GM21423 (cell line): Measurements from ENCODE around the gene YIPF6.
"Not testable (repeated sequence)": the region's sequence is repeated elsewhere in the genome, so short reads cannot be mapped to it uniquely, and the experiment has no call there.

Experiments used
- ATAC-seq: cut with Tn5 transposase; IDR thresholded peaks from one replicate; pipeline ENCODE4 v1.9.1; 2021; ENCODE audit warnings: mild to moderate bottlenecking, moderate library complexity; ENCODE audit not compliant: unreplicated experiment

YIPF6 gene

GRCh38 chrX:68503836-68504636 is 5.2 kb downstream of the YIPF6 start:
- ATAC-seq: peak; percentile 57

- ATAC-seq: no peak
Observed at GRCh38 chrX:68506649-68507048, 7.8 kb downstream of the YIPF6 start.

GRCh38 chrX:68508799-68509198 is 9.9 kb downstream of the YIPF6 start:
- no peak for ATAC-seq

GRCh38 chrX:68511255-68511654 is 12.4 kb downstream of the YIPF6 start:
- ATAC-seq: no peak

GRCh38 chrX:68524680-68525079 is 25.8 kb downstream of the YIPF6 start:
- ATAC-seq: not testable (repeated sequence)

GRCh38 chrX:68532831-68533533 is 34.1 kb downstream of the YIPF6 start:
- no peak for ATAC-seq

GRCh38 chrX:68533656-68534055 is 34.8 kb downstream of the YIPF6 start:
- no peak for ATAC-seq

- no peak for ATAC-seq
Observed at GRCh38 chrX:68534691-68535090, 35.8 kb downstream of the YIPF6 start.

- ATAC-seq: no peak
Observed at GRCh38 chrX:68536429-68536828, 37.6 kb downstream of the YIPF6 start.

- ATAC-seq: no peak
Observed at GRCh38 chrX:68536884-68537283, 38.0 kb downstream of the YIPF6 start.

GRCh38 chrX:68550193-68550592 is 51.3 kb downstream of the YIPF6 start:
- no peak for ATAC-seq

- no peak for ATAC-seq
Observed at GRCh38 chrX:68556036-68556435, 57.2 kb downstream of the YIPF6 start.

GRCh38 chrX:68557126-68557525 is 58.3 kb downstream of the YIPF6 start:
- ATAC-seq: not testable (repeated sequence)

- ATAC-seq: not testable (repeated sequence)
Observed at GRCh38 chrX:68559905-68560304, 61.1 kb downstream of the YIPF6 start.

- no peak for ATAC-seq
Observed at GRCh38 chrX:68568136-68568535, 69.3 kb downstream of the YIPF6 start.

GRCh38 chrX:68570598-68570997 is 71.7 kb downstream of the YIPF6 start:
- ATAC-seq: no peak

- no peak for ATAC-seq
Observed at GRCh38 chrX:68571292-68571609, 72.4 kb downstream of the YIPF6 start.

GRCh38 chrX:68571610-68572311 is 72.9 kb downstream of the YIPF6 start:
- ATAC-seq: peak; percentile 84

- no peak for ATAC-seq
Observed at GRCh38 chrX:68574240-68574639, 75.4 kb downstream of the YIPF6 start.

- no peak for ATAC-seq
Observed at GRCh38 chrX:68579810-68580209, 81.0 kb downstream of the YIPF6 start.

GRCh38 chrX:68584221-68584620 is 85.4 kb downstream of the YIPF6 start:
- ATAC-seq: no peak
